GM21526 (cell line): ENCODE results near the gene PLEK.
"Not testable (repeated sequence)": the region's sequence is repeated elsewhere in the genome, so short reads cannot be mapped to it uniquely, and the experiment has no call there.

Source experiments
- ATAC-seq: cut with Tn5 transposase; IDR thresholded peaks from one replicate; pipeline ENCODE4 v1.9.1; 2021; ENCODE audit warnings: moderate library complexity; ENCODE audit not compliant: unreplicated experiment, low FRiP score

Gene PLEK

GRCh38 chr2:68383778-68384177 lies 18.7 kb downstream of the PLEK start:
- no peak for ATAC-seq

- ATAC-seq: no peak
Observed at GRCh38 chr2:68384485-68385107, 19.5 kb downstream of the PLEK start.

- peak; percentile 57 for ATAC-seq
Observed at GRCh38 chr2:68385220-68385906, 20.3 kb downstream of the PLEK start.

- no peak for ATAC-seq
Observed at GRCh38 chr2:68385907-68386287, 20.8 kb downstream of the PLEK start.

GRCh38 chr2:68386365-68386764 lies 21.3 kb downstream of the PLEK start:
- ATAC-seq: no peak

- no peak for ATAC-seq
Observed at GRCh38 chr2:68387408-68388350, 22.6 kb downstream of the PLEK start.

GRCh38 chr2:68388358-68388757 lies 23.3 kb downstream of the PLEK start:
- peak; percentile 25 for ATAC-seq

- no peak for ATAC-seq
Observed at GRCh38 chr2:68388772-68389171, 23.7 kb downstream of the PLEK start.

- ATAC-seq: no peak
Observed at GRCh38 chr2:68390114-68390513, 25.0 kb downstream of the PLEK start.

- no peak for ATAC-seq
Observed at GRCh38 chr2:68390586-68390985, 25.5 kb downstream of the PLEK start.

- no peak for ATAC-seq
Observed at GRCh38 chr2:68391099-68391498, 26.0 kb downstream of the PLEK start.

GRCh38 chr2:68391869-68392268 lies 26.8 kb downstream of the PLEK start:
- no peak for ATAC-seq

- ATAC-seq: no peak
Observed at GRCh38 chr2:68396093-68396492, 31.0 kb downstream of the PLEK start.

GRCh38 chr2:68397704-68398263 lies 32.7 kb downstream of the PLEK start:
- ATAC-seq: not testable (repeated sequence)

GRCh38 chr2:68403199-68403644 lies 38.1 kb downstream of the PLEK start:
- ATAC-seq: no peak

- no peak for ATAC-seq
Observed at GRCh38 chr2:68404164-68404563, 39.1 kb downstream of the PLEK start.

- ATAC-seq: no peak
Observed at GRCh38 chr2:68404893-68405799, 40.1 kb downstream of the PLEK start.

- ATAC-seq: peak; percentile 91
Observed at GRCh38 chr2:68411397-68412126, 46.5 kb downstream of the PLEK start.

- ATAC-seq: peak; percentile 40
Observed at GRCh38 chr2:68412127-68412819, 47.2 kb downstream of the PLEK start.
